Amygdala (tissue), 56 donors: ENCODE measurements around the gene PLXNA2.

Source experiments
- DNase-seq, 56 donors: peaks; one replicate each; lab custom pipeline; 2025; lab: John Stamatoyannopoulos, UW

PLXNA2 gene

DNA sequence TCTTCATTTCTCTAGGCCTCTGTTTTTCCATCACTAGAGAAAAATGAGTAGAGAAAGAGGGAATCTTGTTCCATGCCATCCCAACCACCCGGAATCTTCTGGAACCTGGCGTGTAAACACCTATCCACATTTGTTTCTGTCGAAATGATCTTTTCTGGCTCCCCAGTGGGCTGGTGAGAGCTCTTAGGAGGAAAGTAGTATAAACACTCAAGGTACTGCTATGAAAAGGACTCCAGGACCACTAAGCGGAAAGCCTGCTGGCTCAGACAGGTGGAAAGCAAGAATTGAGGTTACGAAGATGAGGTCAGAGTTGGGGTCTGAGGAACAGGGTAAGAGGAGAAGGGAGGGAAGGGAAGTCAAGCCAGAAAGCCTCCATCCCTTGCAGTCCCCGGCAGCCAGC, 90.8 kb downstream of the PLXNA2 start:
- DNase-seq, result no peak

DNA sequence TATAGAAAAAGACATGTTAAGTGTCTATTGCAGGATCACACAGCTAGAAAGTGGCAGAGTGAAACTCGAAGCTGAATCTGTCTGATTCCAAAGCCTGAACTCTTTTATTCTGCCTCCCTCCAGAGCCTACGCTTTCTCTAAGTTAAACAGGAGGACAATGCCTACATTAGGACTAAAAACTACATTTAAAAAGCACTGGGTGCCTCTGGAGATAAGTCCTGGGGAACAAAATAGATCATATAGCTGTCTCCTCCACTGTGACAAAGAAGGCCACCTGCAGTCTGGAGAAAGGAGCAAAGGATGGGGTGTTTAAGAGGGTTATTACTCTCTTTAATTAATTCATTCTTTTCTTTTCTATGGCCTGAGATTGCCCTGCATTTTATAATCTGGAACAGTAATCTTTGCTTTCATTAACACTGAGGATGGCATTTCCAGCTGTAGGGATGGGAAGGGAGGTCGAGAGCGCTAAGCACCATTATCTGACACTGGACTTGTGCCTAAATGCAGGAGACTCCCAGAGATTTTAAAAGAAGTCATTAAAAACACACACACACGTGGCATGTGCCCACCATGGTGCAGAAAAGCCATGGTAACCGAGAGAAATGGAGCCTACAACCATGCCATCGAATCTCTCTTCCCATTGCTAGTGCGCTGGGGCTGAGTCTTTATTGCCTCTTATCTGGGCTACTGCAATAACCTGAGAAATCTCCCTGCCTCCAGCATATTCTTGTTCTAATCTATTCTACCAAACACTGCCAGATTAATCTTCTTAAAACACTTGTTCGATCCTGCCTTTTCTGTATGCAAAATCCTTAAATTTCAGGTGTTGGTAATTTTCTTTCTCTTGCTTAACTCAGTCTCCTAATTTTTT, 92.2 kb downstream of the PLXNA2 start:
- DNase-seq, result no peak

DNA sequence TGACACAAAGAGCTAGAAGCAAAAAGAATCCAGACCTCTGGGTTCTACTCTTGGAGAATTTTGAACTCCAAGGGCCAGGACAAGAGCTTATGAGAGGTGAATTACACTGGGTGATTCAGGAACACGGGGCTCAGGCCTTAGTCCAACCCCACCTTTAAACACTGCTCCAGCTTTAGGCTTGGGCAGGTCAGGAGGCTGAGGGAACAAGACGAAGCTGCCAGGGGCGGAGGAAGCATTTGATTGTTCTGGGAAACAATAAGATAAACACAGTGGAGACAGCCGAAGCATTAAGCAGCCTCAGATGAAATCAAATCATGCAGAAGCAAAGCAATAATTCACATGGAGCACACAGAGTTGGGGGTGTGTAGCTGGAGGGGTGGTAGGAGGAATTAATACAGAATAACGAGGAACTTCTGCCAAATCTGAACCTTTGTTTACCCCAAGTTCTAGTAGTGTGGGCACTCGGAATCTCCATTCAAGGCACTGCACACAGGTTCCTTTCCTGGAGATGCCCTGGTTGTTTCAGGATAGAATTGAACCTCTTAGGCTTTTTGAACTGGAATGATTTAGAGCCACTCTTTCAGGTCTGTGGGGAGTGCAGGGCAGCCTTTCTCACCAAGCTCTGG, 93.2 kb downstream of the PLXNA2 start:
- DNase-seq, result no peak

DNA sequence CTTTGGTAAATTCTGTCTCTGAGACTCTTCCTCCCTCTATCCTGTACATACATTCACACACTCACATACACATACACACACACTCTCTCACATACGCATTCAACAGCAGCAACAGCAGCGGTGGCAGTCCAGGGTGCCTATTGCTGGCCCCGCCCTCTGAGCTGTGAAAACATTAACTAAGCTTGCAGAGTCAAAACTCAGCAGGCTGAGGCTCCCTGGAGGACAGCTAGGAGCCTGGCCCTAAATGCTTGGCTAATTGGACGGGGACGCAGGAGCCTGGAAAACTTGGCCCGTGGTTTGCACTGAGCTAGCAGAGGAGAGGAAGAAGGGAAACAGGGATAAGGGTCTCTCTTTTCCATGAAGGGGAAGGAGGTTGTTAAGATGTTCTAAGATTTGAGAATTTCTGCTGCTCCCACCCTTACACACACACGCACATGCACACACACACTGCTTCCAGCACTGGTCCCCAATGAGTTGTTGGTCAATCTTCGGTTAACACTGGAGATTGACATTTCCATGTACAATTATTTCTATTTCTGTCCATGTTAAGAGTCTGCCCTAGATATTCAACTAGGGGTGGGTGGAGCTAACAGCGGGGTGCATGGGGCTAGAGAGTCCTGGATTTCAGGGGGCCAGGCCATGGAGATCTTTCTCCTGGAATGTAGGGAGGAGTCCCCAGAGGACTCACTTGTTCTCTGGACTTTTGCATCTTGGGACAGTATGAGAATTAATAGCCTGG, 94.2 kb downstream of the PLXNA2 start:
- peak in 4 of 56 donors; percentile 17 to 29 (median 22) for DNase-seq

DNA sequence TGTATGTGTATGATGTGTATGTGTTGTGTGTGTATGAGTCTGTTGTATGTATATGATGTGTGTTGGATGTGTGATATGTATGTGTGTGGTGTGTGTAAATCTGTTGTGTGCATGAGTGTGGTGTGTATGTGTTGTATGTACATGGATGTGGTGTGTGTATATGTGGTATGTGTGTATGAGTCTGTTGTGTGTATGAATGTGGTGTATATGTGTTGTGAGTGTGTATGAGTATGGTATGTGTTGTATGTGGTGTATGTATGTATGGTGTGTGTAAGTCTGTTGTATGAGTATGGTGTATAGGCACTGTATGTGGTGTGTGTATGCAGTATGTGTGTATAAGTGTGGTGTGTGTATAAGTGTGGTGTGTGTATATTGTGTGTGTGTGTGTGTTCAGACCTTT, 95.0 kb downstream of the PLXNA2 start:
- DNase-seq, result no peak

DNA sequence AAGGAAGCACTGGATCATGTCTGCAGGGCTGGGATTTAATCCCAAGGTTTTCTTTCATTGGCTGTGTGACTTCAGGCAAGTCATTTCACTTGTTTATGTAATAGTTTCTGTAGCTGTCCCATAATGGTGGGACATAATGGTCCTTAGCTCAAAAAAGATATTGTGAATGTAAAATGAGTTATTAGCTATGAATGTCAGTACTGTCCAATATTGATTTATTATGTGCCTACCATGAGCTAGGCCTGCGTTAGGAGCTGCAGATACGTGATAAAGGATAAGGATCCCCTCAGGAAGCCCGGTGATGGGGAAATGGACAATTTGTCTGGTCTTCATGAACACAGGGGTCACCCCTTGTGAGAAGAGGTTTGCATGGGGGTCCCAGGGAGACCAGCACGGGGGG, 95.8 kb downstream of the PLXNA2 start:
- no peak for DNase-seq

DNA sequence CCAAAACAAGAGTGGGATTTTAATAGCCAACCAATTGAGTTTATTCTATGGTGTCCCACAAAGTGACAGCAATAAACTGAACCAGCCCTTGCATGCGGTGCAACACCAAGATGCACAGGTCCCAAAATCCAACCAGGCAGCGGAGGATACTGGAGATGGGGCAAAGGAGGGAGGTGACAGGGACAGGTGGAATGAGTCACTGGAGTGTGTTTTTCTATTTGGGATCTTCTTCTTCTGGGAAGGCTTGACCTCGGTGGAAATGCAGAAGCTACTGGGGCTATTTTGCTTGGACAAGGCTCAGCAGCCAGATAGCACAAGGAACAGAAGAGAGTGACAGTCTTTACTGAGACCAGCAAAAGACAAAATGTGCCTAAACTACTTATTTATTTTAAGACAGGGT, 97.5 kb downstream of the PLXNA2 start:
- no peak for DNase-seq

DNA sequence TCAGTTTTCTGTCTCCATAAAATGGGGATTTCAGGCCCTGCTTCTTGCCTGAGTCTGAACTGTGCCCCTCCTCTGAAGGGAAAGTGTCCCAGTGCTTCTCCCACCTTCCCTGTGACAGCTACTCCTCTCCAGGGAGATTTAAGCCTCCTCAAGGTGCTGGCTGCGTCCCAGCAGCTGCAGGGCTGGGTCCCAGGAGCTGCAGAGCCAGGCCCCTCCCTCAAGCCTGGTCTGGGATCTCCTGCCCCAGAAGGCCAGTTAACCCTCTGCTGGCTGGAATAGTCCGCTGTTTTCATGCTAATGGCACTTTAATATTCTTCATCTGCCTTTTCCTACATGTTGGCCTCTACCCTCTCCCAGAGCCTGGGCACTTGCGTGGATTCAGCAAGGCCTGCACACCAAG, 99.0 kb downstream of the PLXNA2 start:
- DNase-seq, result no peak

DNA sequence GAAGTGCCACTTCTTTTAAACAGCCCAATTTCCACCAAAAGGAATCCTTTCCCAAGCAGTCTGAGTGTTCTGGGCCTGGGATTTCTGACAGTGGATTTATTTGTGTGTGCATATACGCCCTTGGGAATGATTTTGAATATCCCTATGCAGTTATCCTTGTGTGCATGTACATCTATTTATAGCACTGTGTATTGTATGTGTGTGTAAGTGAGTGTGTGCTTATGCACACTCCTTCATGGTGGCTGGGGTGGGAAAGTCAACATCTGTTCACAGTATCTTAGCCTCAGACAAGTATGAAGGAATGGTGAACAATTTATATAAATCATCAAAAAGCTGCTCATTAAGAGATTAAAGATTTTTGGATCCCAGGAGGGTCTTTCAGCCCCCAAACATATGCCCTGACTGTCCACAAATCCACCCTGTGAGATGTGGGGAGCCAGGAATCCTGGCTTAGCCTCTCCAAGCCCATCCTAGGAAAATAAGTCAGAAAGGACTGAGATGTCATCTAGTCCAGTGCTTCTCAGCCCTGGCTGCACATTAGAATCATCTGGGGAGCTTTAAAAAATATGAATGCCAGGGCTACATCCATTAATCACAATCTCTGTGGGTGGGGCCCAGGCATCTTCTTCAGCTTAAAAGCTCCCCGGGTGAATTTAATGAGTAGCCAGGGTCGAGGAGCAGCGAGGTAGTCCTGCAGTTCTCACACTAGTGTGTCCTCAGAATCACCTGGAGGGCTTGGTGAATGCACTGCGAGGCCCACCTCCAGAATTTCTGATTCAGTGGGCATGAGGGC, 101.4 kb downstream of the PLXNA2 start:
- no peak for DNase-seq

DNA sequence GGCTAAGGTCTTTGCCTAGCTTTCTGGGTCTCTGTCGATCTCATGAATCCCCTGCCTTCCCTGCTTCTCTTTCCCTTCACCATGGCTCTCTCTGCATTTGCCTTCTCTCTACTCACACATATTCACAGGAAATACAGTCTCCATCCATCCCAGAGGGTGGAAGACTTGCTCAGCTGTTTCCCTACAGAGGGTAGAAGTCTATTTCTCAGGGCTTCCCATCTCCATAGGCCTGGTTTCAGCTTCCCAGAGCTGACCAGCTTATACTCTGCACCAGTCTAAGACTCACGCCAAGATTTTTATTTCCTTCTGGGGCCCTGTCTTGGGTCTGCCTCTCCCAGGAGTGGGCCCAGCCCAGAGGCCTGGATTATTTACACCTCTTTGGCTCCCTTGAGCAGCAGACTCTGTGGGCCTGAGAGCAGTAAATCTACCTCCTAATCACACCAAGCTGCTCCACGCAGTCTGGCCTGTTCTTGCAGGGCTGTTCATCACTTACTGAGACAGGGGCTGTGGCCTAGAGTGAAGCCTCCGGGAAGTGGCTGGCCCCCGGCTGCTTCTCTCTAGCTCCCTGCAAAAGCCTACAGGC, 102.5 kb downstream of the PLXNA2 start:
- DNase-seq, result no peak

DNA sequence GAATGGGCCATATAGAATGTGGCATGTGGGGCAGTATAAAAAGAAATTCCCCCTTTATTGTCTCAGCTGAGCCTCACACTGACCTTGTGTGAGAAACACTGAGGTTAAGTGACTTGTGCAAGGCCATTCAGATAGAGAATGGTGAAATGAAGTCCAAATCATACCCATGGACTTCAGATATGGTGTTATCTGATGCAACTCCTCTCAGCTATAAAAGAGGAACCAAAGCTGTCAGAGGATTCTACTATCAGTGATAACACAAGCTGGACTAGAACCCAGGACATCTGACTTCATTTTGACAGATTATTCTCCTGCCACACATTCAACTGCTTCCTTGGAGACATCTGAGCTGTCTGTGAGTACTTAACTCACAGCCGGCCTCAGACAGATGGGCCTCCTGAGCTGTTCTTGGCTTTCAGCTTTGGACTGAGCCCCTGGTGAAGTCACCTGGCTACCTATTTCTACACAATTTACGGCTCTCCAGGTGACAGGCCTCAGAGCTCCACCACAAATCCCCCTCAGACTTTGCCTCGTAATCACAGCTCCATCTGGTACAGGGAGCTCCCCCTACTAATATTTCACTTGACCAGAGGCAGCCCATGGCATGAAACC, 104.6 kb downstream of the PLXNA2 start:
- no peak for DNase-seq

DNA sequence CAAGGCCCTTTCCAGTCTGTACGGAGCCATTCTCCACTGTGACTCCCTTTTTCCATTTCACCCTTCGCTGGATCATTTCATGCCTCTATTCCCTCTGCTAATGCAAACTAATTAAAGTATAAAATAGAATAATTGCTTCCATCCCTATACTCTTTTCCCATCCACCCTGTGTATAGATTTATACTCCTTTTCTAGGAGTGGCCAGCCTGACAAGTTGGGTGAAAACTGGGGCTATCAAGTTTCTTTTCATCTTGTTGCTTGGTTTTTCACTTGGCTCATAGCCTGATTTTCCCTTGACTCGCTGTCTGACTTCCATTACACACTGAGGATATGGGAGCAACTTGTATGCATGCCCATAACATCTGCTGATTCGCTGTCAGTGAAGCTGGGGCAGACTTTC, 107.0 kb downstream of the PLXNA2 start:
- no peak for DNase-seq

DNA sequence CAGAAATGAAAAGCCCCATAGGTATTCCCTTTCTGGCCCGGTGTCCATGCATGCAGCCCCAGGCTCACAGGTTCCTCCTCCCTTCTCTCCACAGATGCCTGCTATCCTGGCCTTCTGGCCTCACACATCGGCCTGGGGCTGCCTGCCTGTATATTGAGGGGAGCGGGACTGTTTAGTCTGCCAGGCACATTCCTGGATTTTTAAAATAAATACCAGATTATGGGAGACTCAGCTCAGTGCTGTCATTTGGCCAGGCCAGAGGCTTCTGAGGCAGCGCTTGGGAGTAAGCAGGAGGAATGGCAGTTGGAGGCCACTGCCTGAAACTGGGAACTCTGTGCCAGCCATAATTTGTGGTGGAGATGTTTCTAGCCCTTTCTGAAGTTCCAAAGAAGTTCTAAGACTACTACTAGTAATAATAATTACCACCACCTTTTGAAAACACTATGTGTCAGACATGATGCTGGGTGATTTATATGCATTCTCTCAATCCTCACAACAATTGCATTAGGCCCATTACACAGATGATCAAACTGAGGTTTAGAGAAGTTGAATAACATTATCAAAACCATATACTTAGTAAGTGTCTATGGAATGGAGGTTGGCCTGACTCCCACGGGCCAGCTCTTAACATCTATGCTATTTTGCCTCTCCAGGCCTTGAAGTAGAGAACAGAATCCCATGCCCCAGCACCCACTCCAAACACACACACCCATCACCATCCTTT, 107.6 kb downstream of the PLXNA2 start:
- DNase-seq, result no peak

DNA sequence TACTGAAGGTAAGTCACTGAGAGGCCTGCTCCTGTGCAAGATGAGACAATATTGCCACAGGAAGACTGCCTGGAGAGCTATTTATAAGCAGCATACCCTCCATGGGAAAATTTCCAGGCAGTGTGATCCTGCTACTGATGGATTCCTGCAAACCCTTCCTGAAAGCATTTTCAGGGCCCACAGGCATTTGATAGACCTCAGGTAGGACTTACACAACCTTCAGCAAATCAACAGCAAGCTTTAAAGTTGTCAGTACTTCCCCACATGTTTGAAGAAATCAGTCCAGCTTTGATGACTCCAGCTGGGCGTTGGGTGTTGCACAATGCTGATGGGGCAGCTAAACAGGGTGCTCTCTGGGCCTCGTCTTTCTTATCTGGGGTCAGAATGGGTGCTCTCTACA, 108.8 kb downstream of the PLXNA2 start:
- DNase-seq, result no peak

DNA sequence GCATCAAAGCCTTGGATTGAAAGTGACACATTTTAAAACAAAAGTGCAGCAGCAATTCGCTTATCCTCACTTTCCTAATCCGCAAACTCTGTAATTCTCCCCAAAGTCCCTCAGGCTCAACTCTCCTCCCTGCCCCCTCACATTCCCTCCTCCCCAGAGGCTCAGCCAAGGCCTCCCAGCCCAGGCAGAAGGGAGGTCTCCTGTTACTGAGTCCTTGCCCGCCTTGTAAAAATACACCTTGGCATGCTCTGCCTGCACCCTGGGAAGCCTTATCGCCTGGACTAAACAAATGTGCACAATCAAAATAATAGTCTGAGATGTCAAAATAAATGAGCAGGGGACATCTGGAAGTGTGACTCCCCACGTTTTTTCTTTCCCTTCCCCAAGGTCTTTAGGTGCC, 109.7 kb downstream of the PLXNA2 start:
- no peak for DNase-seq

DNA sequence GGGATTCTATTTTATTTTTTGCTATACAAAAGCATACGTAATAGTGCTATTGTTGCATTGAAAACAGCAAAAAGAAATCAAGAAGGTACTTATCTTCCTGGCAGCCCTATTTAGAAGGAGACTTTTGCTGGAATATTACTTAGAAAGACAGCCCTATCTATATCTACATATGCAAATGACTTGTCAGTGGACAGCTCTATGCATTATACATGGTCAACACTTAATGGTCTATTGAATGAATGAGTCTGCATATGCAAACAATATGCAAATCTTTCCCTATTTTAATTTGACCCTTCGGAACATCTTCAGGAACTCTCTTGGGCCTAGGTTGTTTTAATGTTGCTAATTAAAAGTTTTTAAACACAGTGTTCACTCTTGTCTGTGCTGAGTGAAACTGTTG, 110.8 kb downstream of the PLXNA2 start:
- DNase-seq, result no peak

DNA sequence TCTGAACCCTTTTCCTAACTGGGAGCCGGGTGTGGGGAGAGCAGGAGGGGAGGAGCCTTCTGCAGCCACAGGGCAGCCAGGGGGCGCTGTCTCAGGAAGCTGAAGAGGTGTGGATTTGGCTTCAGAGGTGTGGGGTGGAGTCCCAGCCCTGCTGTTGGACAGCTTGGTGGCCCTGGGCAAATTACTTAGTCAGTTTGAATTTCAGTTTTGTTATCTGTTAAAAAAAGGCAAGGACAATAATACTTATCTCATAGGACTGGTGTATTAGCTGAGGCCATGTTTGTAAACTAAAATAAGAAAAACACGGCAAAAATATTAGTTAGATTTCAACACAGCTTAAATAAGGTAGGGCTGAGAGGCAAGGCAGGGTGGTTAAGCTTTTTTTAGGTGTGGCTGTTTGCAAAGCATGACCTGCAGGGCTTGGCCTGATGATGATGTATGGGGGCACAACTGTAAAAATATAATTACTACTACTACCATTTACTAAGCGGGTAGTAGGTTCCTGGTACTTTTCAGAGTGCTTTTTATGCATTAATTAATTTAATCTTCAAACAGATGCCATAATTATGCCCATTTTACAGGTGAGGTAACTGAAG, 111.8 kb downstream of the PLXNA2 start:
- DNase-seq, result peak in 14 of 56 donors; percentile 5 to 53 (median 17)

DNA sequence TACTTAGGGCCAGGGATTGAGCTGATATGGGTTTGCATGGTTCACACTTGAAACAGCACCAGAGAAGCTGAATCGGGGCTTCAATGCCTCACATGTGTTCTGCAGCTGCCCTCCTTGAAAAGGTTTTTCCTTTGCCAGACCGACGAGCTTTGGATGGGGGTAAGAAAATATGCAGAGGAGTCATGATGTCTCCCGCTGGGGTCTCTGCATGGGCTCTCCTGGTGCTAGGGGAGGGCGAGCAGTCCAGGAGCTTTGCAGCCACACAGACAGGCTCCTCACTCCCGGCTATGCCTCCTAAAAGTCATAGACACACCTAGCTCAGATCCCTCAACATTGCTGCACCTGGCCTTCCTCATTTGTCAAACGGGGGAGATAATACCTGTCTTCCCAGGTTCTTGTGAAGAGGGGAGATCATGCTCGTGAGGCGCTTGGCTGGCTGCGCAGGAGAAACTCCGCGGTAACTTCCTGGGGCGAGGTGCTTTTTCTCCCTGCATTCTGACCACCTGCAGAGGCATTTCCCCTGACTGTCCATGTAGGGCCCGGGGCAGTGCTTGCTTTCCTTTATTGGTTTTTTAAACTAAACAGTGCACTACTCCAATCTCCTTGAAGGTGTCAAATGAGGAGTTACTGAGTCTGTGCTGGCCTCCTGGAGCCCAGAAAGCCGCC, 112.4 kb downstream of the PLXNA2 start:
- no peak for DNase-seq
